NCI-H187 treated with DMSO at 0.1 percent for 48 hours (cell line): ENCODE measurements around the gene RAB3GAP2.
"Not testable (repeated sequence)": the region's sequence is repeated elsewhere in the genome, so short reads cannot be mapped to it uniquely, and the experiment has no call there.

Experiments
- DNase-seq: peaks from one replicate; lab custom pipeline; 2025; lab: John Stamatoyannopoulos, UW

Gene RAB3GAP2

DNA sequence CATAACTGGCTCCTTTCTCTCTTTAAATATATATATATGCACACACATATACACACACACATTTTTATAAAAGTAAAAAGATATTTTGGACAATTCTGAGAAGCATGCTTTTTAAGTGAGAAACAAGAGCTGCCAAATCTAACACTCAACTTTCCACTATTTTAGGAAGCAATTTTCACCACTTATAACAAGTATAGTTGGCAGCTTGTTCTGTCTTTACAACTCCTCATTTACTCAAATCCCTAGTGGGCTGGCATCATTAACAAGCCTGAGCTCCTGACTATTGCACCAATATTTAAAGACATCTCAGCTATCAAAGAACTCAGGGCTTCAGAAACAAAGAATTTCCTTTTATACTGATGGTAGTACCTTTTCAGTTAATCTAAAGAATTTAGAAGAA is 76.6 kb downstream of the RAB3GAP2 start:
- DNase-seq: no peak

DNA sequence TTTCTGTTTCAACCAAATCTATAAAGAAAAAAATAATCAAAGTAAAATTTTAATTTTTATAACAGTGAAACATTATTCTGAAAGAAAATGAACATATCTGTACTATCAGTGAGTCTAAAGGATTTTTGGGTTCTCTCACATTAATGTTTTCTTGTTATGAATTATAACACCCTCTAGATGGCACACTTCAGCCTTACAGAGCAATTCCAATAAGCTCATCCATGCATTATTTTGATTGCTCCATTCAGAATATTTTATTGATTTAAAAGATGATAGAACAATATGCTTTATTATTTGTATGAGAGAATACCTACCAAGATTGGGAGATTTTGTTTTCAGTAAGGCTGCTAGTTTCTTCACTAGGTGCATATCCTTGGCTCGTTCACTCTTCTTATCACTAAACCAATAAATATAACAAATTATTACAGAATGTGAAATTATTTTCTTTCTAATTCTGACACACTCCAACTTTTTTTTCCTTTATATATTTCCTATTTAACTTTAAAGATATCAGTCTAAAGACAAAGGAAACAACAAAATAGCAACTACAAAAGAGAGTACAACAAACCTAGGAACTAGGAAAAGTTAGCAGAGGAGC is 82.4 kb downstream of the RAB3GAP2 start:
- DNase-seq: no peak

DNA sequence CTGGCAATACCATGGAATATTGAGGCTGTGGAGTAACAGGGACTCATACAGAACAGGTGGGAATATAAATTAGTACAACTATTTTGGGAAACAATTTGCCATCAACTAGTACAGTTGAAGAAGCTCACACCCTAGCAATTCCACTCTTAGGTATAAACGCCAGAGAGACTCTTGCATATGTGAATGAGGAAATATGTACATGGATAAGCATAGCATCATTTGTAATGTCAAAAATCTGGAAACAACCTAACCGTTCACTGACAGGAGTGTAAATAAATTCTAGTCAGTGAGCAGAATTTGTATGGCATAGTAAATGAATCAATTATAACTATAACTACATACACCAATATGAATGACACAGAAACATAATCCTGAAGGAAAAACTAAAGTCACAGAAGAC is 83.7 kb downstream of the RAB3GAP2 start:
- DNase-seq: no peak

DNA sequence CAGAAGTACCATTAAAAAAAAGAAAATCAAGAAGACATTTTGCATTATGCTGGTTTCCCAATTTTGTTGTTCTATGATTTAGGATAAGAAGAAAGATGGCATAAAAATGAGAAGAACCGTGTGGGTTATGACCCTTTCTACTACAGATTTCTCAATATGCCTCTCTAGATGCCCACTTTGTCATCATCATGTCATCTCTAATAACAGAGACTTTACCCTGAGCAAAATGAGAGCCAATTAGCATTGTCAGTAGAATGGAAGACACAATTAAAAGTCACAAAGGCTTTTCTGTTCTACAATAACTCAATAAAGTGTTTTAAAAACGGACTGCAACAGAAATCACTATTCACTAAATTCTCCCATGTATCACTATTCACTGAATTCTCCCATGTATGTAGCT is 85.5 kb downstream of the RAB3GAP2 start:
- no peak for DNase-seq

DNA sequence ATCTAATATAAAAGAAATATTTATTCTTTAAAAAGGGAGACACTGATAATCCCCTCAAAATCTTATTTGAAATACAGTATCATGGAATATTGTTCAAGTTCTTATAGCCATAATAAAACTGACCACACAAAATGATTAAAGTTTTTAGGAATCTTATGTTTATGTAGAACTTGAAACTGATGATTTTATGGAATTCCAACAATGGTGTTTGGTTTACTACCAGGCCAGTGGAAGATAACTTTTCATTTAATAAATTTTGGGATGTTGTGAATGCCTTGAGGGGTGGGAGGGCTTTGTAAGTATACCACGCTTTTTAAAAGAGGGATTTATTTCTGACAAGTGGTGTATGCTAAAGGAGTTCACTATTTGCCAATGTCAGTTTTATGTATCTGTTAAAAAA is 87.7 kb downstream of the RAB3GAP2 start:
- no peak for DNase-seq

DNA sequence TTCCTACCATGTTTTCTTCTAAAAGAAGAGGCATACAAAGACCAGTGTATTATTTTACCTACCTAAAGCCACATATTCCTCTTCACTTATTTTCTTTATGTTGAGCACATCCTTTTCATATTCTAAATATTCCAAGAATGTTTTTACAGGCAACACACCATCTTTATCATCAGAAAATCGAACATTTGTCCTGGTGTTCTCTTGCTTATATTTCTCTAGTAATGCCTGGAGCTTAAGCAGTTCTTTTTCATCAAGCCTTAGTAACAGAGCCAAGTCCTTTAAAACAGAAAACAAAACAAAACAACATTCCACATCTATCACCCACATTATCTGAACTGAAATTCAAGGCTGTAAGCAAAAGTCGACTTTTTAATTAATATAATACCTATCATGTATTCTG is 89.6 kb downstream of the RAB3GAP2 start:
- DNase-seq: no peak

DNA sequence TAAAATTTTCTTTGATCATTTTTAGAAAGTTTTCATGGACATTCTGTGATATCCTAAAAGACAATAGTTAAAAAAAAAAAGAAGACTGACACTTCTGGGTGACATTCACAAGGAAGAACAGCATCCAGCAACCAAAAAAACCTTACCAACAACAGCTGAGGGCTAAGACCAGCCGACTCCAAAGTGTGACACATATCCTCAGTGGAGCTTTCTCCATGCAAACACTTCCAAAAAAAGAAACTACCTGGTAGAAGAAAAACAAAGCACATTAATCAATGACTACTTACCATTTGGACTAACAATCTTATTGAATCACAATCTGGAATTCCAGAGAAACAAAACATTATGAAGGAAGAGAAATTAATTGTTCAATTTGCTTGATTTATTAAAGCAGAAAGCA is 90.1 kb downstream of the RAB3GAP2 start:
- DNase-seq: no peak

DNA sequence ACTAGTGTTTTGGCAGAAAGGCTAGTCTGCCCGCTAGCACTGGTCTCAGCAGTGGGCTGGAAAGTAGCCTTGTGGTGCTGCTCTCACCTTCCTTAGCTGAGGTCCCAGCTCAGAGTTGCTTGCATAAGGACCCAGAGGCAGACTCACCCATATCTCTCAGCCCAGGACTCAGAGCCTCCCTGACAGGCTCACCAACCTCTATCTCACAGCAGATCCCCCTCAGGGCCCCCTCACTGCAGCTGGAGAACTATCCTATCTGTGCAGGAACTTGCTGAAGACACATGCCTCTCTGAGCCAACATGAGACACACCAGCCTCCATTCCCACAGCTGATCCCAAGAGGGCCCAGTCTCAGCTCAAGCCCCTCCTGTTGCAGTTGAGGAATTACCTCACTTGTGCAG is 95.7 kb downstream of the RAB3GAP2 start:
- no peak for DNase-seq

DNA sequence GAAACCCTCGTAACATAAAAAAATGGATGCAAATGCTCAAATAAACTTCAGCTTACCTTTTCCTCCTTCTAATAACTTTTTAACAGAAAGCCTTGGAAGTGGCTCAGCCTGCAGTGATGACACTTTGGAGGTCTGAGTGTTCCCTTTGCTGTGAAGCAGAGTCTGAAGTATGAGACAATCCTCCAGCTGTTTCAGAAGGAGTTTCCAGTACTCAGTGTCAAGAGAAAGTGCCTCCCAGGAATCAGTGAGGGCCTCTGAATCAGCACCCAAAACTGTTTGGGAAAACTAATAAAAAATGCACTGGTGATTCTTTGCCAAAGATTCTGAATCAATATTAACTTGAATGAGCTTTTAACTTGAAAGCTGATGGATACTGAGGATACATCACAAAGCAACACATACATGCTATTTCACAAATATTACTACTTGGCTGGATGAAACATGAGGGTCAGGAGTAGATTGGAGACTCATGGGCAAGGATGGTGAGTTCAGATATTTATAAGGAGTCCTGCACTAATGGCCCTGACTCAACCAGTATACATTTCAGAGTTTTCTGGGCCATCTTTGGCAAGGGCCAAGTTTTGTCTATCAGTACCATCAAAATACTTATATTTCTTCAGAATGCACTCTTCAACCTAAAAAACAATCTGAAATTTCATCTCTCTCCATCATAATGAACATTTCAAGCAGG is 101.3 kb downstream of the RAB3GAP2 start:
- no peak for DNase-seq

DNA sequence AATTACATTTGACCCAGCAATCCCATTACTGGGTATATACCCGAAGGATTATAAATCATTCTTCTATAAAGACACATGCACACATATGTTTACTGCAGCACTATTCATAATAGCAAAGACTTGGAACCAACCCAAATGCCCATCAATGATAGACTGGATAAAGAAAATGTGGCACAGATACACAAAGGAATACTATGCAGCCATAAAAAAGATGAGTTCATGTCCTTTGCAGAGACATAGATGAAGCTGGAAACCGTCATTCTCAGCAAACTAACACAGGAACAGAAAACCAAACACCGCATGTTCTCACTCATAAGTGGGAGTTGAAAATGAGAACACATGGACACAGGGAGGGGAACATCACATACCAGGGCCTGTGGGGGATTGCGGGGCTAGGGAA is 102.4 kb downstream of the RAB3GAP2 start:
- not testable (repeated sequence) for DNase-seq

DNA sequence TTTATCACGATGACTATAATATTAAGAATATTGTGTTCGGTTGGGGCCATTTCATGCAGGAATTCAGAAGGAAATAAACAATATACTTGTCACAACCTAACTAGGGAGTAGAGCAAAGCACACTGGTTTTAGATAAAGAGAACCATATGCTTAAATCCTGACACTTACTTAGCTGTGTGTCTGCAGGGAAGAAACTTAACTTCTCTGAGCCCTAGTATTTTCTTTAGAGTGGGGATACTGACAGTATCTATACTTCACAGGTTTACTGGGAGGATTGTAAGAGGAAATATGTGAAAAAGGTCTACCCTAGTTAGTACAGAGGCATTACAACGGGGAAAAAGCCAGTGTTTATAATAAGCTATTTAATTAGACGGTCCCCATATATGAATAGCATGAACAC is 105.4 kb downstream of the RAB3GAP2 start:
- no peak for DNase-seq

DNA sequence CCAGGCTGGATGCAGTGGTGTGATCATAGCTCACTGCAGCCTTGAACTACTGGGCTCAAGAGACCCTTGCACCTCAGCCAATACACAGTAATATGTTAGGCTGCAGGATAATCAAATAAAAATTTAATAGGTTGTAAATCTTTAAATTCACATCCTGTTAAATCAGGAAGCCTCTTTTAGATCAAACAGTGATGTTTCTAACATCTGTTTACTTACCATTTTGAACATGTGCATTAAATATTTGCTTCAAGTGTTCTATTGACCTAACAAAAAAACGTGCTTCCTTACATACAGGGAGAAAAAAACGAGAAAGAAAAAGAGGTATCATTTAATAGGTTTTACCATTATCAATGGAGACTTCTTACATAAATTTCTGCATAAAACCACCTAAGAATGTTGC is 107.7 kb downstream of the RAB3GAP2 start:
- no peak for DNase-seq

DNA sequence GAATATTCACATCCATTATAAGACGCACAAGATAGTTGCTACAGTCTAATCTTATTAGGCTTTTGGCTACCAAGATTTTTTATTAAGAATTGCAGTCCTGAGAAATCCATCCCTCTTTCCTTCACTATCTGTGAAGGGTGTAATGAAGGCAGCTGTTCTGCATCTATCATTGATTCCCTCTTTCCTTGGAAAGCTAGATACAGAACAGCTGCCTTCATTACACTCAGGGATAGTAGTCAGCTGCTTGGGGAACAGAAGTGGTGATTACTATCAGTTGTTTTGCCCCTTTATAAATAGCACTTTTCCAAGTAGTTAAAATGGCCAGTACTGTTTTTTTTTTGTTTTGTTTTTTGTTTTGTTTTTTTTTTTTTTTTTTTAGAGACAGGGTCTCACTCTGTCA is 108.1 kb downstream of the RAB3GAP2 start:
- DNase-seq: no peak

DNA sequence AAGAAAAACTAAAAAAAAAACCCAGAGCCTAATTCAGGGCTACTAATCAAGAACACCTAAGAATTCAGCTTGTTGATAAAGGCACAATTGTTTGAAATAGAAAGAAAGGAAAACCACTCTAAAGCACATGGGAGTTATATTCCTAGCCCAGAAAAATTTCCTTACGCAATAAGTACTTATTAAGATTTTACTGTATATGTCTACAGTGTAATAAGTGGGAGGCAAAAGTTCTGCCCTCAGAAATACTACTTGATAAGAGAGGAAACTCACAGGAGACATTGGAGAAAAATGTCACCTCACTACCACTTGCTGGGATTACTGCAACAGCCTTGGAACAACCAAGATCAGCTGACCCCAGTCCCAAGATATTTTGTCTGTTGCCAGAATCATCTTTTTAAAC is 112.2 kb downstream of the RAB3GAP2 start:
- DNase-seq: no peak

DNA sequence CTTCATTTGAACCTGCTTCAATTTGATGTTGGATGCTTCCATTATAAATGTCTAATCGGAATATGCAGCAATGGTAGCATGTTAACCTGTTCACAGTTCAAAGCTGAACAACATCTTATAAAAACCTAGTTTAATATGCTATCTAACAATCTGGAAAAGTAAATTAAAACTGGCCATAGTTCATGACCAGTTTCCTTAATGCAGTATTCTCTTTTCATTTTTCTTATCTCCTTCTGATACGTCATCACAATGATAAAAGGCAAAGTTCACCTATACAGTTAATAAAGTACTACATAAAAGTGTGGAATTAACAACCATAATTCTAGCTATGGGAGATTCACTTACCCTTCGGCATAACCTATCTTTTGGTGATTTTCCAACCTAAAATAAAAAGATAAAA is 113.2 kb downstream of the RAB3GAP2 start:
- DNase-seq: no peak

DNA sequence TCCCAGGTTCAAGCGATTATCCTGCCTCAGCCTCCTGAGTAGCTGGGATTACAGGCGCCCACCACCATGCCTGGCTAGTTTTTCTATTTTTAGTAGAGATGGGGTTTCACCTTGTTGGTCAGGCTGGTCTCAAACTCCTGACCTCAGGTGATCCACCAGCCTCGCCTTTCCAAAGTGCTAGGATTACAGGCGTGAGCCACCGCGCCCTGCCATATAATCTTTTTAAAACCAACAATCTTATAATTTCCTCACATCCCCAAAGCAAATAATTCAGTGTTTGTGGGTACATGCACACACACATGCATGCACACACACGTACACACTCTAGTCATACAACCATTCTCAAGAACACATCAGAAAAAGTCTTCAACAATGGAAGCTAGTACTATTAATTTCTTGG is 113.7 kb downstream of the RAB3GAP2 start:
- DNase-seq: not testable (repeated sequence)

DNA sequence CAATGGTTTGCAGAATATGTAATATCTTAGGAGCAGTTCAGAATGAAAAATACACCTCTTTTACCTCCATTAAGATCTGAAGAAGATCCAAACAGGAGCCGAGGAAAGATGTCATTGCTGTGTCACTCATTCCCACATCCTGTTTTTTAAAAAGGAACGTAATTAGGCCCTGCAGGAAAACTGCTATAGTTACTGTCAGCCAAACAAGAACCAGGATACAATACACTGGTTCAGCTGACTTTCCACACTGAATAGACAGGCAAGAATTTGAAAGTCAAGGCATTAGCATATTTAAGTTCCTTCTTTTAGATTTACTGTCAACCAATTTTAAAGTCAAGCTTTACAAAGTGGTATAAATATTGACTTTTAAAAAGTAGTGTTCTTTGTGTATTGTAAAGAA is 114.5 kb downstream of the RAB3GAP2 start:
- no peak for DNase-seq

DNA sequence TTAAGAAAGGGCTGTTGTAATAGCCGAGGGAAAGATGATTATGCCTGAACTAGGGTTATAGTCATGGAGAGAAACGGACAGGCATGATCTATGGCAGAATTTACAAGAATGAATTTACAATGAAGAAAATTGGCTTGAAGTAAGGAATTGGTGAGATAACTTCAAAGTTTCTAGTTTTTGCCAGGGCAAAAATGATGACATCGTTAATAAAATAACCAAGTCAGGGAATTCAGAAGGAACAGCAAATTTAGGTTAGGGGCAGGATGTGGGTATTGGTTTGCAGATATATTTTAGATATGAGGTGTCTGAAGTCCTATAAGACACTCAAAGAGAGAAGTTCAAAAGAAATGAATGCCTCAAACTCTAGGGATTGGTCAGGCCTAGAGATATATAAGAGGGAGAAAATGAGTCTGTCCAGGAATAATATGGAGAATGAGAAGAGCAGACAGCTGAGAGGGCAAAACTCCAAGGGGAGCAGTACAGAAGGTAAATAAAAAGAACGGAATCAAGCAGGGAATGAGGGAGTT is 115.6 kb downstream of the RAB3GAP2 start:
- DNase-seq: no peak

DNA sequence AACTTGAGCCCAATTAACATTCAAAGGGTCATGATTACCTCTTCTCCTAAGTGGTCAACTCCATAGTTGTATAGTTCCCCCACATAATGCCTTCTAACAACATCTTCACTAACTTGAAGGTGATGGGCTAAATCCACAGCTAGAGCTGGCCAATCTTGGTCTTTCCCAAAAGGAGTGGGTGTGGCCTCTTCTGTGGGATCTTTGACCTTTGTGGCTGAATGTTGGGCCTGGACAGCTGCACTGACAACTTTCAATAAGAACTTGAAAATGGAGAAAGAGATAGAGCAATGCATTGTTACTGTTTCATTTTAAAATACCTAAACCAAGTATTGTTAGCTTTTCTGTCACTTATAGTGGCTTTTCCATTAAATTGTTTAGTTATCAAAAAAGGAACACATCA is 119.1 kb downstream of the RAB3GAP2 start:
- DNase-seq: no peak

DNA sequence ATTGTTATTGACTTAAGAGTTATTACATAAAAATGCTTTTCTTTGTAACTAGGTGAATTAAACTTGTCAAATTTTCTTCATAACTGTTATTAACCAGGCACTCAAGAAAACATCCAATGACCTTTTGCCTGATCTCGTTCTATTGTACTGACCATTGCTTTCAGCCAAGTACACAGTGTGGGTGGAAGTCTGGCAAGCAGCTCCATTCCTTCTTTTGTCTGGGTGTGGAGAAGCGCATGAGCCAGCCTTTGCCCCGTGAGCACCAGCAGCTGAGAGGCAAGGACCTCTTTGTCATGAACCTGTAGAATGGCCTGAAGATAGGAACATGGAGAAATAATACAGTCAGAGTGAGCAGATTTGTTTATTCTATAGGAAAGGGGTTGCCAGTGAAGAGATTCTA is 120.8 kb downstream of the RAB3GAP2 start:
- no peak for DNase-seq

DNA sequence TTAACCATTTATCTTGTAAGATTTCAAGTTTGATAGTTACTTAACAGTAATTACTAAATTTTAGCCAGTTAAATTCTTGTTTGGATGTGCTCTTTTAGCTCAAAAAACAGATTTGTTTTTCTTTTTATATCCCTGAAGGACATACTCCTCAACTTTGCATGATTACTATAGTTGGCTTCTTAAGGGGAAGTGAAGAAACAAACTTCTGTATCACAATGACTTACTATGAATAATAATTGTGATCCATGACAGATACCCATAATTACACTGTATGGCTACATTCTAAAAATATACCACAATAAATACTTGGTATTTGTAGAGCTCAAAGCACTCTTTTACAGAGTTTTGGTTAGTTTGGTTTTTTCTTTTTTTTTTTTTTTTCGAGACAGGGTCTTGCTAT is 122.5 kb downstream of the RAB3GAP2 start:
- no peak for DNase-seq

DNA sequence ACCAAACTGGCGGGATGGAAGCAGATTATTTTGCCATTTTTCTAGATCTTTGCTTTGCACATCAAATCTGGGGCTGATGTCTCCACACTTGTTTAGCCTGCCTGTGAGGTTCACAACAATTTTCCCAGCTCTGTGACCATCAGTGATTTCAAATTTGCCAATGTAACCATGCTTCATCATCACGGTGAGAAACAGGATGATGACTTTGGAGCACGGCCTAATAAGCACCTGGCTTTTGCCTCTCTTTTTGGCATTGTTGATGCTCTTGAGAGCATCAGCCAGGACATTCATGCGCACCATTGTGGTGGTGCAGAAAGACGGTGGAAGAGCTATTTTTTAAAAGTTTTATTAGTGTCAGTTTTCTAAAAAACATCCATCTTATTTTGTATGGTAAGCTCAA is 128.2 kb downstream of the RAB3GAP2 start:
- no peak for DNase-seq

DNA sequence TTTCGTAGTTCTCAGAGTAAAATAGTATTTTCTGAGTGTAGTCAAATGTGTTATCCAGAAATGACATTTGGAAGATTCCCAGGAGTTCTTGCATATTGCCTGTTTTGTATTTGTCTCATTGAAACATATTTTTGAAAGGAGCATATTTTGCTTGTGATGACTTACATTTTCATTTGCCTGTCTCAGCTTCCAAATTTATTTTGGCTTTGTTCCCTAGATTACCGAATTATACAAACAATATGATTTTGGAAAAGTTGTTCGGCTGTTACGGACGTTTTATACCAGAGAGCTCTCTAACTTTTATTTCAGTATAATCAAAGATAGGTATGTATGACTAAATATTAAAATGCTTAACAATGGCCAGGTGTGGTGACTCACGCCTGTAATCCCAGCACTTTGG is 132.3 kb downstream of the RAB3GAP2 start:
- DNase-seq: no peak
